Retinal pigment epithelial cell (primary cell): Measurements from ENCODE around the gene MPP4.

Experiments used
- DNase-seq: peaks from one replicate; pipeline ENCODE4 v3.0.0-alpha.2; 2010; ENCODE audit warnings: low read depth
- H3K4me3 ChIP-seq: 2 replicates; pipeline ENCODE4 v1.5.1; 2011; ENCODE audit warnings: mild to moderate bottlenecking, low read length, control low read depth, moderate library complexity
- TF ChIP-seq, protein P1 (sequence below): conservative IDR thresholded peaks from 2 replicates; pipeline ENCODE4 v1.5.1; 2011; ENCODE audit warnings: low read depth, low read length, control low read depth, inconsistent platforms

Gene MPP4

DNA sequence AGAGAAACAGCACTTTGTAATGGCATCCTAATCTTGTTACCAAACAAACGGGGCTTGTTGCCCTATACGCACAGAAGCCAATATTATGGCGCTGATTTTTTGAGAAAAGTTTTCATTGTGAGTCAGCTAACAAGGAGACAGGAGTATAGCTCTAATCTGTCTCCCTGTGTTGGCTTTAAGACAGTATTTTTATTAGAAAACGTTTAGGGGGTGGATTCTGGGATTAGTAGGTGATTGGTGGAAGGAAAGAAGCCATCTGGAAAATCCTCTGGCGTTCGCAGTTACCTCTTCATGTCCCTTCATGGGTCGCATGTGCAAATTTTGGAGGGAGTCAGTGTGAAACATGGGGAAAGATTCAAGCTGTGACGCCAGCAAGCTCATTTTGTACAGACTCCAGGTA, 54.4 kb downstream of the MPP4 start:
- DNase-seq, result no peak
- H3K4me3 ChIP-seq, result peak overlapping the region; percentile 93
- TF ChIP-seq, protein P1, sequence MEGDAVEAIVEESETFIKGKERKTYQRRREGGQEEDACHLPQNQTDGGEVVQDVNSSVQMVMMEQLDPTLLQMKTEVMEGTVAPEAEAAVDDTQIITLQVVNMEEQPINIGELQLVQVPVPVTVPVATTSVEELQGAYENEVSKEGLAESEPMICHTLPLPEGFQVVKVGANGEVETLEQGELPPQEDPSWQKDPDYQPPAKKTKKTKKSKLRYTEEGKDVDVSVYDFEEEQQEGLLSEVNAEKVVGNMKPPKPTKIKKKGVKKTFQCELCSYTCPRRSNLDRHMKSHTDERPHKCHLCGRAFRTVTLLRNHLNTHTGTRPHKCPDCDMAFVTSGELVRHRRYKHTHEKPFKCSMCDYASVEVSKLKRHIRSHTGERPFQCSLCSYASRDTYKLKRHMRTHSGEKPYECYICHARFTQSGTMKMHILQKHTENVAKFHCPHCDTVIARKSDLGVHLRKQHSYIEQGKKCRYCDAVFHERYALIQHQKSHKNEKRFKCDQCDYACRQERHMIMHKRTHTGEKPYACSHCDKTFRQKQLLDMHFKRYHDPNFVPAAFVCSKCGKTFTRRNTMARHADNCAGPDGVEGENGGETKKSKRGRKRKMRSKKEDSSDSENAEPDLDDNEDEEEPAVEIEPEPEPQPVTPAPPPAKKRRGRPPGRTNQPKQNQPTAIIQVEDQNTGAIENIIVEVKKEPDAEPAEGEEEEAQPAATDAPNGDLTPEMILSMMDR, result no peak

- peak within 1 kb of the TSS; percentile 93 for H3K4me3 ChIP-seq
- no peak for DNase-seq
- TF ChIP-seq, protein P1, result no peak
Observed at GRCh38 chr2:201643216-201643890, 55.1 kb downstream of the MPP4 start, which contains the start of gene TMEM237. TSS of gene TMEM237 (minus strand) at chr2:201643503. CDS start at chr2:201643400, 103 bp downstream.

DNA sequence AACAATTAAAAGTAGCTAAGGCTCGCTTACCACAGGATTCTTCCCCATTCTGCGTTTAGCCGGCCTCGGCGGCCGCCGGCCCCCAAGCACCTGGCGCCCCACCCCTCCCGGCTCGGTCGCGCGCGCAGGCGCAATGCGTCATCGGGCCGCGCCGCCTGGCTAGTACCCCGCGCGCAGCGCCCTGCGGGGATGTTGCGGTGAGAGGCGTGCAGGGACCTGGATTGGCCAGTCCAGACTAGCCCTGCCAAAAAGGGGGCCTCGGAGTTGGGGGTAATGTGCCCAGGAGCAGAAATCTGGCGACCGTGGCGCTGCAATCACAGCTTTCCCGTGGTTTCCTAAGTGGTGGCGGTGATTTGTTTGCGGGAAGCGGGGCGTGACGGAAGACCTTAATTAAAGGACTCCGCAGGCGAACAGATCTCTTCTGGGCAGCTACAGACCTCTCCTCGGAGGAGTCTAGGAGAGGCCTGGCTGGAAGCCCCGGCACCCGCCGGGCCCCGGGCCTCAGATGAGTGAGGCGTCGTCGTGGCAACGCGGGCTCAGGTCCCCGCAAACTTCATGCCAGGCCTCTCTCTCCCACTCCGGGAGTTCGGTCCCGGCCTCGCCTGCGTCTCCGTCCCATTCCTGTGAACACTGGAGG, 55.7 kb downstream of the MPP4 start:
- peak overlapping the region; percentile 93 for H3K4me3 ChIP-seq
- DNase-seq, result peak; percentile 29
- TF ChIP-seq, protein P1, result no peak

DNA sequence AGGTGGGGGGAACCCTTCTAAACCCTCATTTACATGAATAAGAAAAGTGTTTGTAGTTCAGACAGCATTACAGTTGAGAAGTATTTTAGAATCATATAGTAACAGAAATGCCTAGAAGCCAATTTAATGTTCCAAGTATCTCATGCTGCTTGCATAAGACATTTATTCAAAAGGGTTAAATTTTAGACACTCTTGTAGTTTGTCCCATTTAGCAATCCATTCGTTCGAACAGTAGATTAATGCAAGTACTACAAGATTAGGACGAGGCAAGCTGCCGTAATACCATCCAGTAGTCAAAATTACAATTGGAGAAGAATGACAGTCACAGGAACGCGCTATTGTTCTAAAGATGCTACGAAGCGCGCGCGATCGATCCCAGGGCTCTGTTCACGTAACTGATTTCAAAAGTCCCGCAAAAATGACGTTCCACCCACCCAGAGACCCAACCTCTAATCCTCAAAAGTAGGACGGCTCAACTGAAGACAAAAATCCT, 56.3 kb downstream of the MPP4 start:
- TF ChIP-seq, protein P1, result no peak
- H3K4me3 ChIP-seq, result peak overlapping the region; percentile 93
- DNase-seq, result no peak

DNA sequence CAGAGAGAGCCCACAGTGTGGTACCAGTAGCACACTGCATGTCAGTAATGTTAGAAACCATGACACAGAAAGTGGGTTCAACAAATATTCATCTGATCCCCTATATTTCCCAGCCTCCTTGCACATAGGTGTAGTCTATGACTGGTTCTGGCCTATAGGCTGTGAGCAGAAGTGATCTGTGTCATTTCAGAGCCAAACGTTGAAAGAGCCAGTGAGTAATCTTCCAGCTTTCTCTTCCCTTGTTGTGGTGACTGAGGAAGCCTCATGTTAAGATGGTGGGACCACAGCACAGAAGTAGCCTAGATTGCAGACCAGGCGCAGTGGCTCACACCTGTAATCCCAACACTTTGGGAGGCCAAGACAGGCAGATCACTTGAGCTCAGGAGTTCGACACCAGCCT, 59.2 kb downstream of the MPP4 start:
- no peak for DNase-seq
- no peak overlapping the region for H3K4me3 ChIP-seq
- TF ChIP-seq, protein P1, result no peak

- DNase-seq, result no peak
Observed at GRCh38 chr2:201638326-201638725, 60.1 kb downstream of the MPP4 start.

More at GRCh38 chr2:201638326-201638725, 60.1 kb downstream of the MPP4 start:
- TF ChIP-seq, protein P1, result no peak
- no peak overlapping the region for H3K4me3 ChIP-seq
